GM04504 (cell line): Measurements from ENCODE around the gene PTCH2.
A peak's percentile ranks its signal among the peaks of the same experiment; 100 is the strongest.

Experiments used
- DNase-seq: peaks from one replicate; pipeline ENCODE4 v3.0.0-alpha.2; 2012; ENCODE audit warnings: low read depth

PTCH2 gene

GRCh38 chr1:44842862-44843655 is at the start of gene PTCH2:
Gene PTCH2, minus strand, starts transcription at chr1:44843253. Its CDS starts 321 bp downstream, at chr1:44842932.
- peak; percentile 35 for DNase-seq

- DNase-seq, result no peak
Measured at GRCh38 chr1:44890007-44890406, 47.0 kb upstream of the PTCH2 start.

- DNase-seq, result no peak
Measured at GRCh38 chr1:44885406-44885805, 42.4 kb upstream of the PTCH2 start.

GRCh38 chr1:44884746-44885145 is 41.7 kb upstream of the PTCH2 start:
- DNase-seq, result no peak

- DNase-seq, result peak; percentile 55
Measured at GRCh38 chr1:44881011-44881632, 38.1 kb upstream of the PTCH2 start.

- DNase-seq, result no peak
Measured at GRCh38 chr1:44874155-44874554, 31.1 kb upstream of the PTCH2 start.

- no peak for DNase-seq
Measured at GRCh38 chr1:44870096-44870495, 27.0 kb upstream of the PTCH2 start.

- DNase-seq, result no peak
Measured at GRCh38 chr1:44867801-44868200, 24.7 kb upstream of the PTCH2 start.

- DNase-seq, result peak; percentile 19
Measured at GRCh38 chr1:44862829-44863401, 19.9 kb upstream of the PTCH2 start.

- DNase-seq, result no peak
Measured at GRCh38 chr1:44860891-44861425, 17.9 kb upstream of the PTCH2 start.

GRCh38 chr1:44860331-44860730 is 17.3 kb upstream of the PTCH2 start:
- DNase-seq, result no peak

- DNase-seq, result no peak
Measured at GRCh38 chr1:44857446-44857845, 14.4 kb upstream of the PTCH2 start.

GRCh38 chr1:44855742-44856141 is 12.7 kb upstream of the PTCH2 start:
- no peak for DNase-seq

- DNase-seq, result no peak
Measured at GRCh38 chr1:44854970-44855369, 11.9 kb upstream of the PTCH2 start.

- no peak for DNase-seq
Measured at GRCh38 chr1:44853201-44853600, 10.1 kb upstream of the PTCH2 start.

GRCh38 chr1:44851308-44851707 is 8.3 kb upstream of the PTCH2 start:
- no peak for DNase-seq

- no peak for DNase-seq
Measured at GRCh38 chr1:44849575-44850132, 6.6 kb upstream of the PTCH2 start.

GRCh38 chr1:44848456-44849181 is 5.6 kb upstream of the PTCH2 start:
- no peak for DNase-seq

GRCh38 chr1:44847845-44848244 is 4.8 kb upstream of the PTCH2 start:
- no peak for DNase-seq

- DNase-seq, result no peak
Measured at GRCh38 chr1:44846985-44847384, 3.9 kb upstream of the PTCH2 start.

- no peak for DNase-seq
Measured at GRCh38 chr1:44842486-44842861, 579 bp downstream of the PTCH2 start.

GRCh38 chr1:44839576-44839975 is 3.5 kb downstream of the PTCH2 start:
- DNase-seq, result no peak
